Peyer's patch (tissue), 4 donors: Measurements from ENCODE around the gene TDRD3. TPM values are rescaled to one million over a fixed set of nuclear protein-coding genes. Genes with fewer than 3 reads are reported as not detected.

Source experiments
- DNase-seq, 3 donors: peaks; one replicate each; pipeline ENCODE4 v3.0.0-alpha.2; 2017 to 2019
- H3K27ac ChIP-seq, 4 donors: fragments of 200-600 bp; sonication (generic); one replicate each; pipeline ENCODE4 v1.5.1; 2016 to 2019
- H3K27me3 ChIP-seq, 2 donors: fragments of 200-600 bp; sonication (generic); one replicate each; pipeline ENCODE4 v1.5.1; 2019
- H3K36me3 ChIP-seq, 3 donors: fragments of 200-600 bp; sonication (generic); one replicate each; pipeline ENCODE4 v1.5.1; 2016 to 2019
- H3K4me1 ChIP-seq, 4 donors: fragments of 200-600 bp; sonication (generic); one replicate each; pipeline ENCODE4 v1.5.1; 2016 to 2019
- H3K4me3 ChIP-seq, 4 donors: fragments of 200-600 bp; sonication (generic); 1 replicate in 3 of 4; 2 replicates in 1 of 4; pipeline ENCODE4 v1.5.1; 2016 to 2019; ENCODE audit warnings: mild to moderate bottlenecking in 1 of 4
- H3K9me3 ChIP-seq, 4 donors: fragments of 200-600 bp; sonication (generic); one replicate each; pipeline ENCODE4 v1.5.1; 2016 to 2019; ENCODE audit warnings: mild to moderate bottlenecking in 1 of 4
- CTCF ChIP-seq, 6 experiments: fragments of 450-650 bp in 4 of 6; fragments of 200-600 bp in 2 of 6; sonication (generic) in 1 of 6; IDR thresholded peaks; one replicate each; pipeline ENCODE4 v1.5.1; 2017 to 2019; ENCODE audit warnings: antibody characterized with exemption in 6 of 6, mild to moderate bottlenecking in 3 of 6, moderate library complexity in 1 of 6
- POLR2A ChIP-seq, 2 donors: fragments of 450-650 bp; IDR thresholded peaks; one replicate each; pipeline ENCODE4 v1.5.1; 2017; ENCODE audit warnings: antibody characterized with exemption in 2 of 2, mild to moderate bottlenecking in 2 of 2, moderate library complexity in 2 of 2
- total RNA-seq, 4 donors: library from RNA; depleted of rRNA; stranded (reverse); fragments of >200 nt; gene quantifications; one replicate each; pipeline ENCODE4 v1.1.0, GENCODE V29; 2016

TDRD3 gene
- total RNA-seq, 4 donors from 2014 or later, result 18.4 to 29.9 (median 20.9) TPM

- Histone ChIP-seq H3K27ac (no peak overlapping the region), H3K36me3 (no peaks in the 10 kb centered on the region), H3K9me3 (no peaks in the 10 kb centered on the region), H3K27me3 (no peaks in the 10 kb centered on the region), H3K4me3 (no peak overlapping the region), H3K4me1 (no peaks in the 10 kb centered on the region)
- no peak for DNase-seq
- TF ChIP-seq POLR2A (IDR thresholded peaks at IDR 0.05) (no peak), CTCF (IDR thresholded peaks at IDR 0.05) (no peak)
Observed at GRCh38 chr13:60562096-60562780, 165.2 kb downstream of the TDRD3 start.

- Histone ChIP-seq H3K9me3 (no peaks in the 10 kb centered on the region), H3K27me3 (no peaks in the 10 kb centered on the region), H3K27ac (no peak overlapping the region), H3K4me1 (no peaks in the 10 kb centered on the region), H3K36me3 (peaks cover 0 to 21% (median 0%) of the 10 kb centered on the region in 3 donors), H3K4me3 (no peak overlapping the region)
- no peak for DNase-seq
- TF ChIP-seq CTCF (IDR thresholded peaks at IDR 0.05), result no peak
- no peak for TF ChIP-seq POLR2A (IDR thresholded peaks at IDR 0.05)
Observed at GRCh38 chr13:60571571-60571970, 174.6 kb downstream of the TDRD3 start.

GRCh38 chr13:60572003-60572798 is 175.2 kb downstream of the TDRD3 start:
- Histone ChIP-seq H3K27me3 (no peaks in the 10 kb centered on the region), H3K4me3 (no peak overlapping the region), H3K4me1 (no peaks in the 10 kb centered on the region), H3K27ac (no peak overlapping the region), H3K9me3 (no peaks in the 10 kb centered on the region), H3K36me3 (peaks cover 0 to 21% (median 0%) of the 10 kb centered on the region in 3 donors)
- no peak for DNase-seq
- TF ChIP-seq POLR2A (IDR thresholded peaks at IDR 0.05) (no peak), CTCF (IDR thresholded peaks at IDR 0.05) (no peak)

- Histone ChIP-seq H3K9me3 (no peaks in the 10 kb centered on the region), H3K27me3 (no peaks in the 10 kb centered on the region), H3K4me1 (no peaks in the 10 kb centered on the region), H3K4me3 (no peak overlapping the region), H3K36me3 (peaks cover 0 to 21% (median 0%) of the 10 kb centered on the region in 3 donors), H3K27ac (no peak overlapping the region)
- no peak for TF ChIP-seq CTCF (IDR thresholded peaks at IDR 0.05)
- TF ChIP-seq POLR2A (IDR thresholded peaks at IDR 0.05), result no peak
- no peak for DNase-seq
Observed at GRCh38 chr13:60572855-60573254, 175.8 kb downstream of the TDRD3 start.

- H3K4me1 ChIP-seq, result no peaks in the 10 kb centered on the region
- TF ChIP-seq CTCF (IDR thresholded peaks at IDR 0.05) (no peak), POLR2A (IDR thresholded peaks at IDR 0.05) (no peak)
- peaks cover 0 to 7% (median 0%) of the 10 kb centered on the region in 3 donors for H3K36me3 ChIP-seq
- H3K9me3 ChIP-seq, result no peaks in the 10 kb centered on the region
- no peak for DNase-seq
- no peak overlapping the region for H3K4me3 ChIP-seq
- H3K27ac ChIP-seq, result no peak overlapping the region
- H3K27me3 ChIP-seq, result no peaks in the 10 kb centered on the region
Observed at GRCh38 chr13:60574735-60575134, 177.7 kb downstream of the TDRD3 start.
